Nephron (organoid): ENCODE data around the gene R3HDM2.

ENCODE experiments used
- H3K27ac Mint-ChIP-seq, 3 experiments: 2 replicates each; pipeline ENCODE4 v1.8.0; 2020; ENCODE audit warnings: mixed read lengths in 3 of 3, mild to moderate bottlenecking in 2 of 3, moderate library complexity in 1 of 3
- H3K27me3 Mint-ChIP-seq: 2 replicates; pipeline ENCODE4 v1.8.0; 2021; ENCODE audit warnings: low read depth, mild to moderate bottlenecking, moderate library complexity, mixed read lengths
- H3K36me3 Mint-ChIP-seq: 2 replicates; pipeline ENCODE4 v1.8.0; 2020; ENCODE audit warnings: low read depth, mixed read lengths
- H3K4me1 Mint-ChIP-seq: 2 replicates; pipeline ENCODE4 v1.8.0; 2020; ENCODE audit warnings: mixed read lengths
- H3K4me3 Mint-ChIP-seq, 3 experiments: 2 replicates each; pipeline ENCODE4 v1.8.0; 2020; ENCODE audit warnings: mild to moderate bottlenecking in 3 of 3, mixed read lengths in 3 of 3, moderate library complexity in 2 of 3
- H3K9me3 Mint-ChIP-seq: 2 replicates; pipeline ENCODE4 v1.8.0; 2020; ENCODE audit warnings: mixed read lengths
- TF ChIP-seq, protein P1 (sequence below), 3 experiments: fragments of 200-600 bp; sonication (generic); IDR thresholded peaks; one replicate each; pipeline ENCODE4 v1.5.0; 2021; ENCODE audit warnings: antibody characterized with exemption in 3 of 3; ENCODE audit not compliant: unreplicated experiment in 3 of 3

R3HDM2 gene

DNA sequence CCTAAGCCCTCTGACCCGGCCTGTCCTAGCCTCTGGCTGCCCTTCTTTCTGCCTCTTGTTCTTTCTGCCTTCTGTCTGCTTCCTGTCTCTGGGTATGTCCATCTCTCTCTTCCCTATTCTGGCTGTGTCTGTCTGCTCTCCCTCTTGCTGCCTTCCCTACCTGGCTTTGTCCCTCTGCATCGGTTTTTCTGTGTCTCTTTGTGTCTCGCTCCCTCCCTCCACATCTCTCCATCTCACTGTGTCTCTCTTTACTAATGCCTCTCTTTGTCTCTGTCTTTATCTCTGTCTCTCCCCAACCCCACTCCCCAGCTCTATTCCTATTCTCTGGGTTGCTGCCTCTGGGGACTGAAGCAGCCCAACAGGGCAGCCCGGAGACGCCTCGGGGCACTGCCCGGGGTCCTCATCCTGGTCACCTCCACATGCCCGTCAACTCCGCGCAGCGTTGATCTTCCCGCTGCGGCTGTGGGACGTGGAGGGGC is 191.2 kb downstream of the R3HDM2 start:
- Mint-ChIP-seq H3K36me3 (peaks cover 1% of the 10 kb centered on the region), H3K27me3 (peaks cover 96% of the 10 kb centered on the region), H3K4me1 (peaks cover 69% of the 10 kb centered on the region), H3K4me3 (peak overlapping the region; percentile 71 to 79 (median 79)), H3K9me3 (no peaks in the 10 kb centered on the region), H3K27ac (peak overlapping the region in 1 of 3 experiments; percentile 7)
- TF ChIP-seq, protein P1, sequence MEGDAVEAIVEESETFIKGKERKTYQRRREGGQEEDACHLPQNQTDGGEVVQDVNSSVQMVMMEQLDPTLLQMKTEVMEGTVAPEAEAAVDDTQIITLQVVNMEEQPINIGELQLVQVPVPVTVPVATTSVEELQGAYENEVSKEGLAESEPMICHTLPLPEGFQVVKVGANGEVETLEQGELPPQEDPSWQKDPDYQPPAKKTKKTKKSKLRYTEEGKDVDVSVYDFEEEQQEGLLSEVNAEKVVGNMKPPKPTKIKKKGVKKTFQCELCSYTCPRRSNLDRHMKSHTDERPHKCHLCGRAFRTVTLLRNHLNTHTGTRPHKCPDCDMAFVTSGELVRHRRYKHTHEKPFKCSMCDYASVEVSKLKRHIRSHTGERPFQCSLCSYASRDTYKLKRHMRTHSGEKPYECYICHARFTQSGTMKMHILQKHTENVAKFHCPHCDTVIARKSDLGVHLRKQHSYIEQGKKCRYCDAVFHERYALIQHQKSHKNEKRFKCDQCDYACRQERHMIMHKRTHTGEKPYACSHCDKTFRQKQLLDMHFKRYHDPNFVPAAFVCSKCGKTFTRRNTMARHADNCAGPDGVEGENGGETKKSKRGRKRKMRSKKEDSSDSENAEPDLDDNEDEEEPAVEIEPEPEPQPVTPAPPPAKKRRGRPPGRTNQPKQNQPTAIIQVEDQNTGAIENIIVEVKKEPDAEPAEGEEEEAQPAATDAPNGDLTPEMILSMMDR (IDR thresholded peaks at IDR 0.05; ENCODE audit: unreplicated experiment in 3 of 3) = no peak

DNA sequence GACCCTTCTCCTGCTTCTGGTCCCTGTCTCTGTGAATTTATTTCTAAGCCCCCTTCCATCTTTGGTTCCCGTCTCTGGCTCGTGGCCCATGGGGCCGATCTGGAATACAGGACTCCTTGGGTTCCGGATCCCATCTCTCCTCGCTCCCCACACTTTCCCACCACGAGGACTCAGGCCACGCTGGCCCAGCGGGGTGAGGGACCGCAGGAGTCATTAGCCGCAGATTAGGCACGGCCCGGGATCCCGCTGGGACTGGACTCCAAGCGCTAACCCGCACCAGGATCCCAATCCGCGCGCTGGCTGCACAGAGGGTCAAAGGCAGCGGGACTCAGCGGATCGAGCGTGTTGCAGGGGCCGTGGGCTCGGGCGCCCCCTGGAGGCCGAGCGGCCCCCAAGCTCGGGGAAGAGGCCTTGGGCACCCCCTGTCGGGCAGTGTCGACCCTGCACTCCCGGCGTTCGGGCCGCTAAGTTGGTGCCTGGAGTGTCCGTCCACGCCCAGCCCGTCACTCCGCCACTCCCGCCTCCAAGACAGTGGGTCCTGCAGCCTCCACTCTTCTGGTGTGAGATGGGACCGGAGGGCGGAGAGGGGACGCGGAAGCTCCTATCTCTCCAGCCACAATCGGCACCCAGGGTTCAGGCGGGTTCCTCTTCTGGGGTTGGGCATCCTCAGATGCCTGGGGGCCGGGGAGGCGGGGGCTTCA is 191.8 kb downstream of the R3HDM2 start:
- H3K27ac Mint-ChIP-seq = peak overlapping the region in 2 of 3 experiments; percentile 4 to 7
- peaks cover 69% of the 10 kb centered on the region for H3K4me1 Mint-ChIP-seq
- peak overlapping the region; percentile 79 to 80 (median 79) for H3K4me3 Mint-ChIP-seq
- H3K9me3 Mint-ChIP-seq = no peaks in the 10 kb centered on the region
- H3K27me3 Mint-ChIP-seq = peaks cover 96% of the 10 kb centered on the region
- TF ChIP-seq, protein P1 (IDR thresholded peaks at IDR 0.05; ENCODE audit: unreplicated experiment in 3 of 3) = peak; percentile 100
- H3K36me3 Mint-ChIP-seq = peaks cover 8% of the 10 kb centered on the region

DNA sequence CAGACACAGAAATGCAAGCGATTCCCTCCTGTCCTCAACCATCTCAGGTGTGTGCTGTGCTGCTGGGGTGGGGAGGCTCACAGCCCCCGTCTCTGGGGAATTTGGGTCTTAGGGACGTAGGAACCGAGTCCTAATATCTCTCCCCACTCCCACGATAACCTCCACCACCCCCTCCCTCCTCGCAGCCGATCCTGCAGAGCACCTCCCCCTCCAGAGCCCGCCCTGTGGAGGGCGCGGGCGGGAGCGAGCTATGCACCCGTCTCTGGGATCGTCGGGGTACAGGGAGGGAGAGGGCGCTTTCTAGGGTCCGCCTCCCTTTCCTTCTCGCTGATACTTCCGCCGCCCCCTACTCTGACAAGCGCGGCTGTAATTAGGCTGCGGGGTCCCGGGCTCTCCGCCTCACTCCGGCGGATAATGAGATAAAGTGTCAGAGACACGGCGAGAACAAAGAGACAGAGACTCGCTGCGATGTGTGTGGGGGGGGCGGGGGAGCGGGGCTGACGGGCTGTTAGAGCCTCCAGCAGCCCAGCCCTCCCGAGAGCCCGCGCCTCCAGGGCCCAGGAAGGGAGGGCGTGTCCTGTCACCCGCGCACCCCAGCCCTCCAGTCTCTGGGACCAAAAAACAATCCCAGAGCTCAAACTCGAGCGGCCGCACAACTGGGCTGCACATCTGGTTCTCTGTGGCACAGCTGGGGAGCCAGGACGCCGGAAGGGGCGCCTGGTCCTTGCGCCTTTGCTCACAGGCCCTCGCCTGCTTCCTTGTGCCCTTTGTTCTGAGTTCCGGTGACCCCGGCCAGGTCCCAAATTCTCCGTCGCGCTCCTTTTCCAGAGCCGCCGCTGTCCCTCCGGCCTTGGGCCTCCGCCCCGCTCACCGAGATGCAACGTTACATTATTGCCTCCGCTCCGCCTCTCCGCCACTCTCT is 192.7 kb downstream of the R3HDM2 start:
- H3K27me3 Mint-ChIP-seq = peaks cover 88% of the 10 kb centered on the region
- peaks cover 65% of the 10 kb centered on the region for H3K4me1 Mint-ChIP-seq
- peak overlapping the region in 1 of 3 experiments; percentile 4 for H3K27ac Mint-ChIP-seq
- H3K36me3 Mint-ChIP-seq = peaks cover 16% of the 10 kb centered on the region
- H3K4me3 Mint-ChIP-seq = peak overlapping the region; percentile 79 to 82 (median 81)
- H3K9me3 Mint-ChIP-seq = no peaks in the 10 kb centered on the region
- TF ChIP-seq, protein P1 (IDR thresholded peaks at IDR 0.05; ENCODE audit: unreplicated experiment in 3 of 3) = no peak

DNA sequence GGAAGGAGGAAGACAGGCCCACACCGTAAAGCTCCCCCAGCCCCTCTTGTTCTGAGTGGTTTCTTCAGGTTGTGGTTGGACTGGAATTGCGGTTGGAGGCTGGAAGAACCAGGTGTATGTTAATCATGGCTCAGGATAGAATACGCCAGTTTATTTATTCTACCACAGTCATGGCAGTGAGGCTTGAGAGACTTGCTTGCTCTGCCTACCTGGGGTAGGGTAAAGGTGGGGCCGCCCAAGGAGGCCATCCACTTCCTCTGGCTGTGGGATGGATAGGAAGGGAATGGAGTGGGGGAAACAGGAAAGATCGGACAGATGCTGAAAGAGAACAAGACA is 193.3 kb downstream of the R3HDM2 start:
- peaks cover 82% of the 10 kb centered on the region for H3K27me3 Mint-ChIP-seq
- H3K36me3 Mint-ChIP-seq = peaks cover 21% of the 10 kb centered on the region
- peak overlapping the region; percentile 77 to 82 (median 81) for H3K4me3 Mint-ChIP-seq
- TF ChIP-seq, protein P1 (IDR thresholded peaks at IDR 0.05; ENCODE audit: unreplicated experiment in 3 of 3) = no peak
- H3K9me3 Mint-ChIP-seq = no peaks in the 10 kb centered on the region
- H3K4me1 Mint-ChIP-seq = peaks cover 63% of the 10 kb centered on the region
- H3K27ac Mint-ChIP-seq = no peak overlapping the region

DNA sequence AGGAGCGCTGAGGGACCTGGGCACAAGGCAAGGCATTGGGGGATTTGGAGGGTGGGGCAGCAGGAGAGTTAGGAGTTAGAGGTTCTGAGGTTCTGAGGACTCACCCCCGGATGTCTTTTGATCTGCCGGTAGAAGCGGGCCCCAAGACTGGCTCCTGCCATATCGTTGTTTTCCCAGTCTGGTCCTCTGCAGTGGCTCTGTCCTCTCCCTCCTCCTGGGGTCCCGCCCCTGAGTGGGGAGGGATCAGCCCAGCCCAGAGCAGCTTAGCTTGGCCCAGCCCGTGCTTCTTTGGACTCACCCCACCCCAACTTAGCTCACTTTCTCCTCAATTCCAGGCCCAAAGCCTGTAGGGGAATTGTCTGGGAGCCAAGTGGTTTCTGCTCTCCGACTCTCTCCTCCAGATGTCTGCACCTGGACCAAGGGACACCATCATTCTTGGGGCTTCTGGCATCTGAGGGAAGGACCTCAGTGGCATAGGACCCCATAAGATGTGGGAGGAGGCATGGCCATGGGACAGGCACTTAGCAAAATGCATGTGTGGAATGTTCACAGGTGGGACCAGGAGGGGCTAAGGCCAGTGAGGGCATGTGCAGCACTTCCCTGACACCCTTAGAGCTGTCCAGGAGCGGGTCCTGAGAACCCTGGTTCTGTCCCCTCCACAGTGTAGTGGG is 193.8 kb downstream of the R3HDM2 start:
- Mint-ChIP-seq H3K4me3 (peak overlapping the region; percentile 77 to 82 (median 81)), H3K36me3 (peaks cover 24% of the 10 kb centered on the region), H3K27ac (no peak overlapping the region), H3K27me3 (peaks cover 76% of the 10 kb centered on the region), H3K9me3 (no peaks in the 10 kb centered on the region), H3K4me1 (peaks cover 58% of the 10 kb centered on the region)
- TF ChIP-seq, protein P1 (IDR thresholded peaks at IDR 0.05; ENCODE audit: unreplicated experiment in 3 of 3) = no peak
